ENCODE measurements around the gene TJP3. TPM values are rescaled to one million over a fixed set of nuclear protein-coding genes. Genes with fewer than 3 reads are reported as not detected.

TJP3 gene
- total RNA-seq, 1 donor: not detected

DNA sequence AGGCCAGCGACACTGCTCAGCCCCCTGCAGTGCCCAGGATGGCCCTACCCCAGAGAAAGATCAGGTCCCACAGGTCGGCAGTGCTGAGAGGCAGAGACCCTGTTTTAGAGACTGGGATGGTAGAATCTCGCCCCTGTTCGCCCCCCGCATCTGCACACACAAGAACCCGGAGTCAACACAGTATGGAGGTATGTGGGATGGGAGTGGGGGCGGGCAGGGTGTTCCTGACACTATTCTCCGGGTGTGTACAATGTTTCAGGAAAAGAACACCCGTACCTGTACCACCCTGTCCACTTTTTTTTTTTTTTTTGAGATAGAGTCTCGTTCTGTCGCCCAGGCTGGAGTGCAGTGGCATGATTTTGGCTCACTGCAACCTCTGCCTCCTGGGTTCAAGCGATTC lies 27.2 kb upstream of the TJP3 start:
- H3K4me3 ChIP-seq (ENCODE audit: low read depth, low read length): no peak overlapping the region
- TF ChIP-seq, protein P1, sequence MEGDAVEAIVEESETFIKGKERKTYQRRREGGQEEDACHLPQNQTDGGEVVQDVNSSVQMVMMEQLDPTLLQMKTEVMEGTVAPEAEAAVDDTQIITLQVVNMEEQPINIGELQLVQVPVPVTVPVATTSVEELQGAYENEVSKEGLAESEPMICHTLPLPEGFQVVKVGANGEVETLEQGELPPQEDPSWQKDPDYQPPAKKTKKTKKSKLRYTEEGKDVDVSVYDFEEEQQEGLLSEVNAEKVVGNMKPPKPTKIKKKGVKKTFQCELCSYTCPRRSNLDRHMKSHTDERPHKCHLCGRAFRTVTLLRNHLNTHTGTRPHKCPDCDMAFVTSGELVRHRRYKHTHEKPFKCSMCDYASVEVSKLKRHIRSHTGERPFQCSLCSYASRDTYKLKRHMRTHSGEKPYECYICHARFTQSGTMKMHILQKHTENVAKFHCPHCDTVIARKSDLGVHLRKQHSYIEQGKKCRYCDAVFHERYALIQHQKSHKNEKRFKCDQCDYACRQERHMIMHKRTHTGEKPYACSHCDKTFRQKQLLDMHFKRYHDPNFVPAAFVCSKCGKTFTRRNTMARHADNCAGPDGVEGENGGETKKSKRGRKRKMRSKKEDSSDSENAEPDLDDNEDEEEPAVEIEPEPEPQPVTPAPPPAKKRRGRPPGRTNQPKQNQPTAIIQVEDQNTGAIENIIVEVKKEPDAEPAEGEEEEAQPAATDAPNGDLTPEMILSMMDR (IDR thresholded peaks at IDR 0.05; ENCODE audit: insufficient read depth, low read length): no peak
- DNase-seq (ENCODE audit: low read depth): no peak

DNA sequence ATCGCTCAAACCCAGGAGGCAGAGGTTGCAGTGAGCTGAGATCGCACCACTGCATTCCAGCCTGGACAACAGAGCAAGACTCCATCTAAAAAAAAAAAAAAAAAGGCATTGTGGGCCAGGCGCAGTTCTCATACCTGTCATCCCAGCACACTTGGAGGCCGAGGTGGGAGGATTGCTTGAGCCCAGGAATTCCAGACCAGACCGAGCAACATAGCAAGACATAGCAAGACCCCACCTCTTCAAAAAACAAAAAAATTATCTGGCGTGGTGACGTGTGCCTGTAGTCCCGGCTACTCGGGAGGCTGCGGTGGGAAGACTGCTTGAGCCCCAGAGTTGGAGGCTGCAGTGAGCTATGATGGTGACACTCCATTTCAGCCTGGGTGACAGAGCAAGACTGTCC lies 25.9 kb upstream of the TJP3 start:
- no peak for DNase-seq (ENCODE audit: low read depth)
- TF ChIP-seq, protein P1 (IDR thresholded peaks at IDR 0.05; ENCODE audit: insufficient read depth, low read length): no peak
- H3K4me3 ChIP-seq (ENCODE audit: low read depth, low read length): no peak overlapping the region

GRCh38 chr19:3682741-3683404 lies 25.3 kb upstream of the TJP3 start:
- TF ChIP-seq, protein P1 (IDR thresholded peaks at IDR 0.05; ENCODE audit: insufficient read depth, low read length): no peak
- no peak overlapping the region for H3K4me3 ChIP-seq (ENCODE audit: low read depth, low read length)
- DNase-seq (ENCODE audit: low read depth): peak; percentile 55

DNA sequence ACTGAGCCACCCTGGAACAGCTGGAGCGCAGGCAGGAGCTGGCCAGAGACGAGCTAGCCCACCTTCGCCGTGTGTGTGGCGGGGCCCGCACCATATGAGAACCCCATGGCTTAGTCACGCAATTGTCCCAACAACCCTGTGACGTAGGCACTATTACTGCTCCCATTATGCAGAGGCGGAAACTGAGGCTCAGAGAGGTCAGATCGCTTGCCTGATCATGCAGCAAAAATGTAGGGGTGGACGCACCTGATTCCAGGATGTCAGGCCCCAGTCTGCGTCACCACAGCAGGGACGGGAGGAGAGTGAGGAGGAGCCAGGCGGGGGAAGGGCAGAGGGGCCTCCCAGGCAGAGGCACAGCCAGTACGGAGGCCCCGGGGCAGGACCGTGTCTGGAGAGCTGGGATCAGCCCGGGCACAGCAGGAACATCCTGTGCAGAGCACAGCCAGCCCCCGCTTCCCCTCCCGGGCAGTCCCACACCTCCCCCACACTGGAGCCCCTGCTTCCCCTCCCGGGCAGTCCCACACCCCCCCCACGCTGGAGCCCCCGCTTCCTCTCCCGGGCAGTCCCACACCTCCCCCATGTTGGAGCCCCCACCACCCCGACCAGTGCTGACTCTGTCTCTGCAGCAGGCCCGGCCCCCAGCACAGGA lies 24.7 kb upstream of the TJP3 start:
- no peak for DNase-seq (ENCODE audit: low read depth)
- no peak overlapping the region for H3K4me3 ChIP-seq (ENCODE audit: low read depth, low read length)
- TF ChIP-seq, protein P1 (IDR thresholded peaks at IDR 0.05; ENCODE audit: insufficient read depth, low read length): no peak

DNA sequence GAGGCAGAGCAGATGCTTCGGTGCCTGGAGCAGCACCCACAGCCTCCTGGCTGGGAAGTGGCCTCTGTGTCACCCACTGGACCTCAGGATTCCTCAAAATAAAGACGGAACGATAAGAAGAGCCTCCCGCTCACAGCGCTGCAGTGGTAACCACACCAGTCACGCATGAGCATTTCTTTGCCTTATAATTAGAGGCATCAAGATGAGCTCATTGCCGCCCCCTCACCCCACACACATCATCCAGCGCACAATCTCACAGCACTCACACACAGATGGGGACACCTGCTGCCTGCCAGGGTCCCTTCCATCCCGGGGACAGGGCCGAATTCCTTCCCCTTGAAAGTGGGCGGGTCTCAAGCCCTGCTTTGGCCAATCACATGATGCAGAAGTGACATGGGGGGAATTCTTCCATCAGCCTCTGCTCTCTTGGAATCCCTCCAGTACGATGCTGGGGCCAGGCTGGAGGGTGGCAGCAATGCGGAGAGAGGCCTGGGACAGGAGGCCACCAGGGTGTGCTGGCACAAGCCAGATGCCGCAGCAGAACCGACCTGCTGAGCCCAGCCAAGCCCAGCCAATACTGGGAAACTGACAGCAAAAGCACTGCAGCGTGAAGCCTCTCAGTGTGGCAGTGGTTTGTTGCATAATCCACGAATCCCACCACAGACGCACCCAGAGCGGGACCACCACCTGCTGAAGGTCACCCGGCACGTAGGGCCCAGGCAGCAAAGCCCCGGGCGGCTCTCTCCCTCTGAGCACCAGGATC lies 23.9 kb upstream of the TJP3 start:
- TF ChIP-seq, protein P1 (IDR thresholded peaks at IDR 0.05; ENCODE audit: insufficient read depth, low read length): no peak
- DNase-seq (ENCODE audit: low read depth): no peak
- H3K4me3 ChIP-seq (ENCODE audit: low read depth, low read length): no peak overlapping the region

GRCh38 chr19:3684817-3685410 lies 23.3 kb upstream of the TJP3 start:
- H3K4me3 ChIP-seq (ENCODE audit: low read depth, low read length): no peak overlapping the region
- TF ChIP-seq, protein P1 (IDR thresholded peaks at IDR 0.05; ENCODE audit: insufficient read depth, low read length): no peak
- DNase-seq (ENCODE audit: low read depth): no peak
